ENCODE data around the gene RAC3. TPM values are rescaled to one million over a fixed set of nuclear protein-coding genes. Genes with fewer than 3 reads are reported as not detected.

The RAC3 gene
- total RNA-seq, 4 donors from 2014 or later: 13.7 to 34.1 (median 14.8) TPM

DNA sequence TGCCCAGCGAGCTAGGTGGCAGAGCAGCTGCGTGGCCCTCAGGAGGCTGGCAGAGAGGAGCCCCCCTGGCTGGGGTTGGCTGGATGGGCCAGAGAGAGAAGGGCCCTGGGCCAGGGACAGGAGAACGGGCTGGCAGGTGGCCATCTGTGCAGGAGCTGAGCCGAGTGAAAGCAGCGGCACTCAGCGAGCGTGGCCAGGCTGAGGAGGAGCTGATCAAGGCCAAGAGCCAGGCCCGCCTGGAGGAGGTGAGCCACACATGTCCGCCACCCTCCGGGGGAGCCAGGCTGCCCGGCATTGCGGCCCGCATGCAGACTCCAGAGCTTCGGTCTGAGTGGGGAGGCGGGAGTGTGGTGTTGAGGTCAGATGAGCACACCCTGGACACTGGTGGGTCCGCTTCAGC, 2.1 kb upstream of the RAC3 start:
- H3K27me3 ChIP-seq: peaks cover 7% of the 10 kb centered on the region
- H3K27ac ChIP-seq: no peak overlapping the region
- no peaks in the 10 kb centered on the region for H3K9me3 ChIP-seq
- no peak for DNase-seq (ENCODE audit: low spot score in 2 of 2)
- H3K4me1 ChIP-seq: peaks cover 33% of the 10 kb centered on the region
- no peaks in the 10 kb centered on the region for H3K36me3 ChIP-seq
- WGBS: 75% methylated on average over 1 of the region's 16 CpGs
- TF ChIP-seq POLR2A (IDR thresholded peaks at IDR 0.05) (no peak), POLR2AphosphoS5 (IDR thresholded peaks at IDR 0.05) (no peak)
- H3K4me3 ChIP-seq: no peak overlapping the region

DNA sequence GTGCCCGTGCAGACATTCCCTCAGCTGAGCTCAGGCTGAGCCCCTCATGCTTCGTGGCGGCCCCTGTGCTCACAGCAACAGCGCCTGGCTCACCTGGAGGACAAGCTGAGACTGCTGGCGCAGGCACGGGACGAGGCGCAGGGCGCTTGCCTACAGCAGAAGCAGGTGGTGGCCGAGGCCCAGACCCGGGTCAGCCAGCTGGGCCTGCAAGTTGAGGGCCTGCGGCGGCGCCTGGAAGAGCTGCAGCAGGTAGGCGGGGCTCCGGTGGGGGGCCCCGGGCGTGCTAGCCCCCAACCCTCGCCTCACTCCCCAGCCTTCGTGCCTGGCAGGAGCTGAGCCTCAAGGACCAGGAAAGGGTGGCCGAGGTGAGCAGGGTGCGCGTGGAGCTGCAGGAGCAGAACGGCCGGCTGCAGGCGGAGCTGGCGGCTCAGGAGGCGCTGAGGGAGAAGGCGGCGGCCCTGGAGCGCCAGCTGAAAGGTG, 1.4 kb upstream of the RAC3 start:
- DNase-seq (ENCODE audit: low spot score in 2 of 2): no peak
- TF ChIP-seq POLR2AphosphoS5 (IDR thresholded peaks at IDR 0.05) (no peak), POLR2A (IDR thresholded peaks at IDR 0.05) (no peak), EP300 (IDR thresholded peaks at IDR 0.05) (no peak)
- TF ChIP-seq, protein P1, sequence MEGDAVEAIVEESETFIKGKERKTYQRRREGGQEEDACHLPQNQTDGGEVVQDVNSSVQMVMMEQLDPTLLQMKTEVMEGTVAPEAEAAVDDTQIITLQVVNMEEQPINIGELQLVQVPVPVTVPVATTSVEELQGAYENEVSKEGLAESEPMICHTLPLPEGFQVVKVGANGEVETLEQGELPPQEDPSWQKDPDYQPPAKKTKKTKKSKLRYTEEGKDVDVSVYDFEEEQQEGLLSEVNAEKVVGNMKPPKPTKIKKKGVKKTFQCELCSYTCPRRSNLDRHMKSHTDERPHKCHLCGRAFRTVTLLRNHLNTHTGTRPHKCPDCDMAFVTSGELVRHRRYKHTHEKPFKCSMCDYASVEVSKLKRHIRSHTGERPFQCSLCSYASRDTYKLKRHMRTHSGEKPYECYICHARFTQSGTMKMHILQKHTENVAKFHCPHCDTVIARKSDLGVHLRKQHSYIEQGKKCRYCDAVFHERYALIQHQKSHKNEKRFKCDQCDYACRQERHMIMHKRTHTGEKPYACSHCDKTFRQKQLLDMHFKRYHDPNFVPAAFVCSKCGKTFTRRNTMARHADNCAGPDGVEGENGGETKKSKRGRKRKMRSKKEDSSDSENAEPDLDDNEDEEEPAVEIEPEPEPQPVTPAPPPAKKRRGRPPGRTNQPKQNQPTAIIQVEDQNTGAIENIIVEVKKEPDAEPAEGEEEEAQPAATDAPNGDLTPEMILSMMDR (IDR thresholded peaks at IDR 0.05): no peak
- H3K27me3 ChIP-seq: peaks cover 7% of the 10 kb centered on the region
- no peaks in the 10 kb centered on the region for H3K9me3 ChIP-seq
- H3K36me3 ChIP-seq: no peaks in the 10 kb centered on the region
- H3K4me3 ChIP-seq: peak overlapping the region; percentile 64
- WGBS: 10% methylated on average over 4 of the region's 31 CpGs
- peaks cover 30% of the 10 kb centered on the region for H3K4me1 ChIP-seq
- H3K27ac ChIP-seq: no peak overlapping the region

DNA sequence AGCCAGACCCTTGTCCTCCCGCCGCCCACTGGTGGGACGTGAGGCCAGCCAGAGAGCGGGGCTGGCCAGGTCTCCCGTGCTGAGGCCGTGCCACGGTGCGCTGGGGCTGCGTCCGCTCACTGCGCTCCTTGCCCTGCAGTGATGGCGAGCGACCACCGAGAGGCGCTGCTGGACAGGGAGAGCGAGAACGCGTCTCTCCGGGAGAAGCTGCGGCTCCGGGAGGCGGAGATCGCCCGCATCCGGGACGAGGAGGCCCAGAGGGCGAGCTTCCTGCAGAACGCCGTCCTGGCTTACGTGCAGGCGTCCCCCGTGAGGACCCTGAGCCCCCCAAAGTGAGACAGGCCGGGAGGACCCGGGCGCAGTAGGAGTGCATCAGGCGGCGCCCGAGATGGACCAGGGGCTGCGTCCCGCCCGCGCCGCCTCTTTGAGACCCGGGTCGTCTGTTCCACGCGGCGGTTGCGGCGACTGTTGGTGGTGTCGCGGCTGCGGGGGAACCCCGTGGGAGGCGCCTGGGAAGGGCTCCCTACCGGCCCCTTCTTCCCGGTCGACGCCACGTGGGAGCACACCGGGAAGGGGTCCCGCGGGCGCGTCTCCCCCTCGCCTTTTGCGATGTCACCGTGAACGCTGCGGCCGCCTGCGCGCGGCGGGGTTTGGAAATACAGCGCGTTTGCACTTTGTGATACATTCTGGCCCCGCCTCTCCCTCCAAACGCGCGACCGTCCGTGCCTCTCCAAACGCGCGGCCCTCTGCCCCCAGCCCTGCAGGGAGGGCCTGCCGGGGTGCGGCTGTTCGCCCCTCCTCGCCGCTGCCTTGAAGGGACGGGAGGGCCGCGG, 792 bp upstream of the RAC3 start:
- TF ChIP-seq EP300 (IDR thresholded peaks at IDR 0.05) (no peak), POLR2A (IDR thresholded peaks at IDR 0.05) (no peak), POLR2AphosphoS5 (IDR thresholded peaks at IDR 0.05) (no peak)
- TF ChIP-seq, protein P1 (IDR thresholded peaks at IDR 0.05): peak; percentile 90 to 94
- peak; percentile 90 to 94 for DNase-seq (ENCODE audit: low spot score in 2 of 2)
- peaks cover 7% of the 10 kb centered on the region for H3K27me3 ChIP-seq
- peak overlapping the region; percentile 64 for H3K4me3 ChIP-seq
- H3K36me3 ChIP-seq: no peaks in the 10 kb centered on the region
- H3K4me1 ChIP-seq: peaks cover 30% of the 10 kb centered on the region
- H3K9me3 ChIP-seq: no peaks in the 10 kb centered on the region
- peak overlapping the region; percentile 77 for H3K27ac ChIP-seq
- WGBS: 0% methylated on average over 15 of the region's 94 CpGs

DNA sequence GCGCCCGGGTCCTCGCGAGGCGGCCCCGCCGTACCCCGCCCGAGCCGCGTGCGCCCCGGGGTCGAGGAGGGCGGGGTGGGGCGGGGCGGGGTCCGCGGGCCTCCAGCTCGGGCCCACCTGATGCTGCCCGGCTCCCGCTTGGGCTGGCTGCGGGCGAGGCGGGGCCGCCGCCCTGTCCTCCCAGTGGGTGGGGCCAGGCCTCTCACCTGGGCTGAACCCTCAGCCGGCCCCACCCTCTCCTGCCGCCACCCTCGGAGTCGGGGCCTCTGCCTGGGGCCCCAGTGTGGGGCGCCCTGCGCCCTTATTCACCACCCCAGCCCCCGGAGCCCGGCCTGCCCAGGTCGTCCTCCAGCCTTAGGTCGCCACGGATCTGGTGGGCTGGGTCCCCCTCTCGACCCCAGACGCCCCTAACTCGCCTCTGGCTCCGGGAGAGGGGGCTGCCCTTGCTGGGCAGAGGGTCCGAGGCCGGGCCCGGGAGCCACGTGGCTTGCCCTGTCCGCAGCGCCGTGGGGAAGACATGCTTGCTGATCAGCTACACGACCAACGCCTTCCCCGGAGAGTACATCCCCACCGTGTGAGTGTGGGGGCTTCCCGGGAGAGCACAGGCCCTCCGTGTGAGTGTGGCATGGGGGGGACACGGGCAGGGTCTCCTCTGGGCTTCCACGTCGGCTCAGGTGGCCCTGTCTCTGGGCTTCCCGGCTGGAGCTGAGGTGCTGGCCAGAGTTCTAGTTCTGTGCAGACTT, 578 bp downstream of the RAC3 start:
- Histone ChIP-seq H3K27me3 (peaks cover 7% of the 10 kb centered on the region), H3K9me3 (no peaks in the 10 kb centered on the region), H3K4me3 (peak overlapping the region; percentile 64), H3K4me1 (peaks cover 44% of the 10 kb centered on the region), H3K27ac (no peak overlapping the region), H3K36me3 (no peaks in the 10 kb centered on the region)
- WGBS: 15% methylated on average over 11 of the region's 59 CpGs
- DNase-seq (ENCODE audit: low spot score in 2 of 2): no peak
- no peak for TF ChIP-seq EP300 (IDR thresholded peaks at IDR 0.05)
- TF ChIP-seq, protein P1 (IDR thresholded peaks at IDR 0.05): no peak
- no peak for TF ChIP-seq POLR2AphosphoS5 (IDR thresholded peaks at IDR 0.05)
- TF ChIP-seq POLR2A (IDR thresholded peaks at IDR 0.05): no peak

DNA sequence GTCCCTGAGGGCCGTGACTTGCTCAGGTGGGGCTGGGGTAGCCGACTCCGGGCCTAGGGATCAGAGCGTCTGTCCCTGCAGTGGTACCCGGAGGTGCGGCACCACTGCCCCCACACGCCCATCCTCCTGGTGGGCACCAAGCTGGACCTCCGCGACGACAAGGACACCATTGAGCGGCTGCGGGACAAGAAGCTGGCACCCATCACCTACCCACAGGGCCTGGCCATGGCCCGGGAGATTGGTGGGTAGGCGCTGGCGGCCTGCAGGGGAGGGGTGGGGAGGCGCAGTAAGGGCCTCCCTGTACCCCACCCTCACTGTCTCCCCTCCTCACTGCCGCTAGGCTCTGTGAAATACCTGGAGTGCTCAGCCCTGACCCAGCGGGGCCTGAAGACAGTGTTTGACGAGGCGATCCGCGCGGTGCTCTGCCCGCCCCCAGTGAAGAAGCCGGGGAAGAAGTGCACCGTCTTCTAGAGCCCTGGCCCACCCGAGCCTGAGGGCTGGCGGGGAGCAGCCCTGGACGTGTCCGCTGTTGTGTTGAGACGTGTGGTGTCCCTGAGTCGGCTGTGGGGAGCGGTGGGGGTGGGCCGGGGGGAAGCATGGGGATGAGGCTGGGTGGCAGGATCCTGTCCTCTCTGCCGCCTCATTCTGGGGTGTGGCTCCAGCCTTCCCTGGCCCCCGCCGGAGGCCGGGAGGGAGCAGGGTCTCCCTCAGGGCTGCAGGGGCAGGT, 2.0 kb downstream of the RAC3 start:
- no peak for DNase-seq (ENCODE audit: low spot score in 2 of 2)
- TF ChIP-seq POLR2A (IDR thresholded peaks at IDR 0.05) (no peak), POLR2AphosphoS5 (IDR thresholded peaks at IDR 0.05) (no peak), EP300 (IDR thresholded peaks at IDR 0.05) (no peak)
- TF ChIP-seq, protein P1 (IDR thresholded peaks at IDR 0.05): no peak

More for the DNA sequence above, 2.0 kb downstream of the RAC3 start:
- no peak overlapping the region for H3K27ac ChIP-seq
- no peak overlapping the region for H3K4me3 ChIP-seq
- H3K9me3 ChIP-seq: no peaks in the 10 kb centered on the region
- H3K36me3 ChIP-seq: no peaks in the 10 kb centered on the region
- WGBS: 67% methylated on average over 3 of the region's 38 CpGs
- peaks cover 48% of the 10 kb centered on the region for H3K4me1 ChIP-seq
- peaks cover 7% of the 10 kb centered on the region for H3K27me3 ChIP-seq
